HEK293 (cell line): Measurements from ENCODE around the gene PDGFD.
A peak's percentile ranks its signal among the peaks of the same experiment; 100 is the strongest.

Experiments used
- CTCF ChIA-PET: fragments of 350-600 bp; formaldehyde crosslinking; extraction: SDS; loops from one replicate; lab custom pipeline; 2021; ENCODE audit warnings: antibody characterized with exemption; lab: Yijun Ruan, JAX
- POLR2A ChIA-PET: fragments of 300-600 bp; formaldehyde crosslinking; extraction: SDS; loops from one replicate; lab custom pipeline; 2020; ENCODE audit warnings: antibody characterized with exemption, inconsistent platforms; lab: Yijun Ruan, JAX
- H3K27ac ChIP-seq: fragments of 200-500 bp; sonication (Bioruptor generic); 2 replicates; pipeline ENCODE4 v1.5.1; 2014; ENCODE audit warnings: low read depth, low read length, control low read depth, inconsistent platforms; ENCODE audit errors: extremely low read depth
- H3K36me3 ChIP-seq, 2 experiments: fragments of 200-500 bp in 1 of 2; sonication (Bioruptor generic) in 1 of 2; 1 replicate in 1 of 2; 2 replicates in 1 of 2; pipeline ENCODE4 v1.5.1; 2014 to 2017; ENCODE audit warnings: inconsistent platforms in 2 of 2, low read length in 2 of 2; ENCODE audit not compliant: control insufficient read depth in 2 of 2, insufficient read depth in 1 of 2
- H3K4me1 ChIP-seq: fragments of 200-500 bp; sonication (Bioruptor generic); 2 replicates; pipeline ENCODE4 v1.5.1; 2014; ENCODE audit warnings: mild to moderate bottlenecking, low read length, inconsistent platforms; ENCODE audit not compliant: control insufficient read depth, insufficient read depth
- H3K4me3 ChIP-seq: 2 replicates; pipeline ENCODE4 v1.5.1; 2011; ENCODE audit warnings: low read depth, mild to moderate bottlenecking, control low read depth, low read length, moderate library complexity
- H3K9me3 ChIP-seq: fragments of 200-500 bp; sonication (Bioruptor generic); 2 replicates; pipeline ENCODE4 v1.5.1; 2014; ENCODE audit warnings: low read depth, low read length, inconsistent platforms; ENCODE audit not compliant: control insufficient read depth, insufficient read depth
- EGR2 ChIP-seq: fragments of 450-650 bp; formaldehyde crosslinking; IDR thresholded peaks from 2 replicates; pipeline ENCODE4 v1.5.1; 2016; ENCODE audit warnings: low read depth, missing biosample characterization, missing genetic modification characterization
- KLF1 ChIP-seq: fragments of 450-650 bp; formaldehyde crosslinking; IDR thresholded peaks from 2 replicates; pipeline ENCODE4 v1.5.1; 2016; ENCODE audit warnings: missing biosample characterization, missing genetic modification characterization
- KLF7 ChIP-seq: fragments of 450-650 bp; formaldehyde crosslinking; IDR thresholded peaks from 2 replicates; pipeline ENCODE4 v1.5.1; 2016; ENCODE audit warnings: missing biosample characterization, missing genetic modification characterization, borderline replicate concordance
- RBAK ChIP-seq: fragments of 450-650 bp; formaldehyde crosslinking; IDR thresholded peaks from 2 replicates; pipeline ENCODE4 v1.5.1; 2016; ENCODE audit warnings: missing biosample characterization, missing genetic modification characterization
- ZFHX2 ChIP-seq: fragments of 450-650 bp; formaldehyde crosslinking; conservative IDR thresholded peaks from 2 replicates; pipeline ENCODE4 v1.5.1; 2016; ENCODE audit warnings: missing biosample characterization, missing genetic modification characterization
- ZNF274 ChIP-seq, 2 experiments: fragments of 200-500 bp in 1 of 2; fragments of 450-650 bp in 1 of 2; sonication (Bioruptor generic) in 1 of 2; formaldehyde crosslinking in 1 of 2; IDR thresholded peaks; 2 replicates each; pipeline versions ENCODE4 v1.5.1 to v1.6.1; 2014 to 2016; ENCODE audit warnings: borderline replicate concordance in 1 of 2, inconsistent platforms in 1 of 2, low read length in 1 of 2, missing biosample characterization in 1 of 2, missing genetic modification characterization in 1 of 2
- ZNF555 ChIP-seq: fragments of 450-650 bp; formaldehyde crosslinking; conservative IDR thresholded peaks from 2 replicates; pipeline ENCODE4 v1.5.1; 2017; ENCODE audit warnings: missing biosample characterization, mild to moderate bottlenecking, missing genetic modification characterization, inconsistent platforms
- ZNF560 ChIP-seq: fragments of 450-650 bp; formaldehyde crosslinking; IDR thresholded peaks from 2 replicates; pipeline ENCODE4 v1.5.1; 2017; ENCODE audit warnings: missing biosample characterization, missing genetic modification characterization, borderline replicate concordance
- ZNF701 ChIP-seq: fragments of 450-650 bp; formaldehyde crosslinking; IDR thresholded peaks from 2 replicates; pipeline ENCODE4 v1.5.1; 2016; ENCODE audit warnings: missing biosample characterization, missing genetic modification characterization
- ZNF776 ChIP-seq: fragments of 450-650 bp; formaldehyde crosslinking; IDR thresholded peaks from 2 replicates; pipeline ENCODE4 v1.5.0; 2017; ENCODE audit warnings: missing biosample characterization, missing genetic modification characterization, borderline replicate concordance
- ZXDB ChIP-seq: fragments of 450-650 bp; formaldehyde crosslinking; IDR thresholded peaks from 2 replicates; pipeline ENCODE4 v1.5.1; 2016; ENCODE audit warnings: missing biosample characterization, missing genetic modification characterization
- TF ChIP-seq, protein P1 (sequence below): fragments of 450-650 bp; formaldehyde crosslinking; IDR thresholded peaks from 2 replicates; pipeline ENCODE4 v1.5.1; 2016; ENCODE audit warnings: missing biosample characterization, missing genetic modification characterization, low read depth
- TF ChIP-seq, protein P2 (sequence below): fragments of 450-650 bp; formaldehyde crosslinking; IDR thresholded peaks from 2 replicates; pipeline ENCODE4 v1.5.1; 2017; ENCODE audit warnings: missing biosample characterization, missing genetic modification characterization
- TF ChIP-seq, protein P3 (sequence below): fragments of 450-650 bp; formaldehyde crosslinking; IDR thresholded peaks from 2 replicates; pipeline ENCODE4 v1.5.1; 2016; ENCODE audit warnings: missing biosample characterization, missing genetic modification characterization
- TF ChIP-seq, protein P4 (sequence below): fragments of 450-650 bp; formaldehyde crosslinking; IDR thresholded peaks from 2 replicates; pipeline ENCODE4 v1.5.1; 2016; ENCODE audit warnings: missing biosample characterization, missing genetic modification characterization, borderline replicate concordance
- TF ChIP-seq, protein P5 (sequence below): fragments of 450-650 bp; formaldehyde crosslinking; IDR thresholded peaks from 2 replicates; pipeline ENCODE4 v1.5.1; 2016; ENCODE audit warnings: missing biosample characterization, missing genetic modification characterization
- TF ChIP-seq, protein P6 (sequence below): fragments of 450-650 bp; formaldehyde crosslinking; IDR thresholded peaks from 2 replicates; pipeline ENCODE4 v1.5.1; 2016; ENCODE audit warnings: missing biosample characterization, missing genetic modification characterization

The PDGFD gene

DNA sequence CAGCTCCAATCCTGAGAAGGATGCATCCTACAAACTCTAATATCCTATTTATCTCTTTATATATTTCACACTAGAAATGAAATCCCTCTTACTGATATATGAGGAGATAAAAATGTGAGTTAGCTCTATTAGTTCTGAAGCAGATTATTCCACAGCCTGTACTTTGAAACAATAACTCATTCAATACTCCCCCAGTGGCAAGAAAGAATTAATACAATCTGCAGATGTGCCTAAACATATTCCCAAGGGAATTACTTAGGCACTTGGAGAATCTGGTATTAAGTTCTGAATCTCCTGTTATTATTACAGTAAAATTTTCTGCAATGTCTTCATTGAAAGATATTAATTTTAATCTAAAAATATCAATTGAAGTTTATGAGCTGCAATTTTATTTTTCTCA lies 68.2 kb downstream of the PDGFD start:
- H3K9me3 ChIP-seq: no peaks in the 10 kb centered on the region
- H3K4me1 ChIP-seq: no peaks in the 10 kb centered on the region
- H3K36me3 ChIP-seq: no peaks in the 10 kb centered on the region
- TF ChIP-seq KLF7 (no peak), RBAK (tag by site-specific recombination) (no peak), KLF1 (no peak), ZNF776 (tag by site-specific recombination) (no peak), ZNF555 (tag by site-specific recombination) (no peak)
- TF ChIP-seq, all 188 proteins: peak for 0
- CTCF ChIA-PET: no interaction called here
- POLR2A ChIA-PET: no interaction called here
- H3K27ac ChIP-seq: no peak overlapping the region
- H3K4me3 ChIP-seq: no peak overlapping the region

DNA sequence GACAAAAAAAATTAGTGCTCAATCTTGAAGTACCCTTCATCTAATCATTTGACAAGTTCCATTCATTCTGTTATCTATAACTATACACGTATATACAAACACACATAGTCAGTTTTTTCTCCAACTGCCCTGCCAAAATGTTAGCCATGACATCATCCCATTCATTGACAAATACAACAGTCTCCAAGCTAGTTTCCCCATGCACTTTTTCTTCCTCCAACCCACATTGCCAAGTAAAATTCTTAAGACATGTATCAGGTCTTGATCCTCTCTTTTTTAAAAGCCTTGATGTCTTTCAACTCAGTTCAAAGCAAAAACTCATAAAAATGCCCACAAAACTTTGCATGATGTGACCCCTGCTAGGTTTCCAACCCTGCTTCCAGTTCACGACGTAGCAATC lies 69.4 kb downstream of the PDGFD start:
- Histone ChIP-seq H3K4me3 (no peak overlapping the region), H3K27ac (no peak overlapping the region), H3K9me3 (no peaks in the 10 kb centered on the region), H3K36me3 (no peaks in the 10 kb centered on the region), H3K4me1 (no peaks in the 10 kb centered on the region)
- ChIA-PET POLR2A (no interaction called here), CTCF (interaction anchor here (0.6 kb wide), 1 partner anchor 1113 kb away, joined by 3 read pairs; no protein-coding TSS in a partner anchor)
- TF ChIP-seq, protein P1, sequence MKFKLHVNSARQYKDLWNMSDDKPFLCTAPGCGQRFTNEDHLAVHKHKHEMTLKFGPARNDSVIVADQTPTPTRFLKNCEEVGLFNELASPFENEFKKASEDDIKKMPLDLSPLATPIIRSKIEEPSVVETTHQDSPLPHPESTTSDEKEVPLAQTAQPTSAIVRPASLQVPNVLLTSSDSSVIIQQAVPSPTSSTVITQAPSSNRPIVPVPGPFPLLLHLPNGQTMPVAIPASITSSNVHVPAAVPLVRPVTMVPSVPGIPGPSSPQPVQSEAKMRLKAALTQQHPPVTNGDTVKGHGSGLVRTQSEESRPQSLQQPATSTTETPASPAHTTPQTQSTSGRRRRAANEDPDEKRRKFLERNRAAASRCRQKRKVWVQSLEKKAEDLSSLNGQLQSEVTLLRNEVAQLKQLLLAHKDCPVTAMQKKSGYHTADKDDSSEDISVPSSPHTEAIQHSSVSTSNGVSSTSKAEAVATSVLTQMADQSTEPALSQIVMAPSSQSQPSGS (tag by site-specific recombination): peak; percentile 83
- no peak for TF ChIP-seq ZNF560 (tag by site-specific recombination)
- TF ChIP-seq, protein P2, sequence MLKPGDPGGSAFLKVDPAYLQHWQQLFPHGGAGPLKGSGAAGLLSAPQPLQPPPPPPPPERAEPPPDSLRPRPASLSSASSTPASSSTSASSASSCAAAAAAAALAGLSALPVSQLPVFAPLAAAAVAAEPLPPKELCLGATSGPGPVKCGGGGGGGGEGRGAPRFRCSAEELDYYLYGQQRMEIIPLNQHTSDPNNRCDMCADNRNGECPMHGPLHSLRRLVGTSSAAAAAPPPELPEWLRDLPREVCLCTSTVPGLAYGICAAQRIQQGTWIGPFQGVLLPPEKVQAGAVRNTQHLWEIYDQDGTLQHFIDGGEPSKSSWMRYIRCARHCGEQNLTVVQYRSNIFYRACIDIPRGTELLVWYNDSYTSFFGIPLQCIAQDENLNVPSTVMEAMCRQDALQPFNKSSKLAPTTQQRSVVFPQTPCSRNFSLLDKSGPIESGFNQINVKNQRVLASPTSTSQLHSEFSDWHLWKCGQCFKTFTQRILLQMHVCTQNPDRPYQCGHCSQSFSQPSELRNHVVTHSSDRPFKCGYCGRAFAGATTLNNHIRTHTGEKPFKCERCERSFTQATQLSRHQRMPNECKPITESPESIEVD: peak; percentile 29; the same call in 1 of the 2 replicates

DNA sequence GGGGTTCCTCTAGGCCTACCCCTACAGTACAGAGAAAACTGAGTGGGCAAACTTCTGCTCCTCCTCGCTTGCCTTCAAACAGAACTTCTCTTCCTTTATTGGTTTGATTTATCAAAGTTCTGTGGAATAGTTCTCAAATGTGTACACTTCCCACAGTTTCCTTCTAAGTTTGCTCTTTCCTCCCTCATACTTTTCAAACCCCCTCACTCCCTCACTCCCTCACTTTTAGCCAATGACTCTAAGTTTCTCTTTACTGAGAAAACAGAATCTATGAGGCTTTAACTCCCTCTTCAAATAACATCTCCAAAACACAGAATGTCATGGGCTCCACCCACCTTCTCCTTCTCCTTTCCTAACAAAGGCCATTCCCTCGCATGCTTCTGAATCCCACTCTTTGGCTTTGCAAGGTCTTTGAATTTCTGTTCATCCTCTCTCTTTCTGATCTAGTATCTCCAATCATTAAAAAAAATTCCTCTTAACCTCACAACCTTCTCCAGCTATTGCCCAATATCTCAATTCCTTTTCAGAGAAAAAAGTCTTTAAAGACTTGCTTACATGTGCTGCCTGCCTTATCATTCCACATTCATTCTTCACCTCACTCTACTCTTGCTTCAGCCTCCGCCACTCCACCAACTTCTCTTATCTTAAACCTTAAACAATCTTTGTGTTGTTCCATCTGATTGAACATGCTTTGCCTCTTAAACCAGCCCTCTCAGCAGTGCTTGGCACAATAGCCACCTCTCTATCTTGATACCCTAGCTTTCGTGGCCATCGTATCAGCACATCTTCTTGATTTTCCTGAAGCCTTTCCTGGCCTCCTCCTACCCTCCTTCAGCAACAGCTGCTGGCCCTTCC lies 70.3 kb downstream of the PDGFD start:
- Histone ChIP-seq H3K36me3 (no peaks in the 10 kb centered on the region), H3K4me1 (no peaks in the 10 kb centered on the region), H3K4me3 (no peak overlapping the region), H3K27ac (no peak overlapping the region), H3K9me3 (no peaks in the 10 kb centered on the region)
- CTCF ChIA-PET: interaction anchor here (0.6 kb wide), 1 partner anchor 25 kb away, joined by 3 read pairs; no protein-coding TSS in a partner anchor
- POLR2A ChIA-PET: no interaction called here
- TF ChIP-seq ZXDB (tag by site-specific recombination) (no peak), ZFHX2 (tag by site-specific recombination) (peak; percentile 53), ZNF274 (IDR thresholded peaks at IDR 0.05; ENCODE audit: low read length) (no peak), ZNF274 (tag by site-specific recombination; IDR thresholded peaks at IDR 0.05; ENCODE audit: borderline replicate concordance) (no peak), ZNF701 (no peak), EGR2 (tag by site-specific recombination) (peak; percentile 86)
- TF ChIP-seq, protein P3, sequence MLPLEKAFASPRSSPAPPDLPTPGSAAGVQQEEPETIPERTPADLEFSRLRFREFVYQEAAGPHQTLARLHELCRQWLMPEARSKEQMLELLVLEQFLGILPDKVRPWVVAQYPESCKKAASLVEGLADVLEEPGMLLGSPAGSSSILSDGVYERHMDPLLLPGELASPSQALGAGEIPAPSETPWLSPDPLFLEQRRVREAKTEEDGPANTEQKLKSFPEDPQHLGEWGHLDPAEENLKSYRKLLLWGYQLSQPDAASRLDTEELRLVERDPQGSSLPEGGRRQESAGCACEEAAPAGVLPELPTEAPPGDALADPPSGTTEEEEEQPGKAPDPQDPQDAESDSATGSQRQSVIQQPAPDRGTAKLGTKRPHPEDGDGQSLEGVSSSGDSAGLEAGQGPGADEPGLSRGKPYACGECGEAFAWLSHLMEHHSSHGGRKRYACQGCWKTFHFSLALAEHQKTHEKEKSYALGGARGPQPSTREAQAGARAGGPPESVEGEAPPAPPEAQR (tag by site-specific recombination): no peak
- TF ChIP-seq, protein P4, sequence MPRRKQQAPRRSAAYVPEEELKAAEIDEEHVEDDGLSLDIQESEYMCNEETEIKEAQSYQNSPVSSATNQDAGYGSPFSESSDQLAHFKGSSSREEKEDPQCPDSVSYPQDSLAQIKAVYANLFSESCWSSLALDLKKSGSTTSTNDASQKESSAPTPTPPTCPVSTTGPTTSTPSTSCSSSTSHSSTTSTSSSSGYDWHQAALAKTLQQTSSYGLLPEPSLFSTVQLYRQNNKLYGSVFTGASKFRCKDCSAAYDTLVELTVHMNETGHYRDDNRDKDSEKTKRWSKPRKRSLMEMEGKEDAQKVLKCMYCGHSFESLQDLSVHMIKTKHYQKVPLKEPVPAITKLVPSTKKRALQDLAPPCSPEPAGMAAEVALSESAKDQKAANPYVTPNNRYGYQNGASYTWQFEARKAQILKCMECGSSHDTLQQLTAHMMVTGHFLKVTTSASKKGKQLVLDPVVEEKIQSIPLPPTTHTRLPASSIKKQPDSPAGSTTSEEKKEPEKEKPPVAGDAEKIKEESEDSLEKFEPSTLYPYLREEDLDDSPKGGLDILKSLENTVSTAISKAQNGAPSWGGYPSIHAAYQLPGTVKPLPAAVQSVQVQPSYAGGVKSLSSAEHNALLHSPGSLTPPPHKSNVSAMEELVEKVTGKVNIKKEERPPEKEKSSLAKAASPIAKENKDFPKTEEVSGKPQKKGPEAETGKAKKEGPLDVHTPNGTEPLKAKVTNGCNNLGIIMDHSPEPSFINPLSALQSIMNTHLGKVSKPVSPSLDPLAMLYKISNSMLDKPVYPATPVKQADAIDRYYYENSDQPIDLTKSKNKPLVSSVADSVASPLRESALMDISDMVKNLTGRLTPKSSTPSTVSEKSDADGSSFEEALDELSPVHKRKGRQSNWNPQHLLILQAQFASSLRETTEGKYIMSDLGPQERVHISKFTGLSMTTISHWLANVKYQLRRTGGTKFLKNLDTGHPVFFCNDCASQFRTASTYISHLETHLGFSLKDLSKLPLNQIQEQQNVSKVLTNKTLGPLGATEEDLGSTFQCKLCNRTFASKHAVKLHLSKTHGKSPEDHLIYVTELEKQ (tag by site-specific recombination): no peak
- TF ChIP-seq, protein P5, sequence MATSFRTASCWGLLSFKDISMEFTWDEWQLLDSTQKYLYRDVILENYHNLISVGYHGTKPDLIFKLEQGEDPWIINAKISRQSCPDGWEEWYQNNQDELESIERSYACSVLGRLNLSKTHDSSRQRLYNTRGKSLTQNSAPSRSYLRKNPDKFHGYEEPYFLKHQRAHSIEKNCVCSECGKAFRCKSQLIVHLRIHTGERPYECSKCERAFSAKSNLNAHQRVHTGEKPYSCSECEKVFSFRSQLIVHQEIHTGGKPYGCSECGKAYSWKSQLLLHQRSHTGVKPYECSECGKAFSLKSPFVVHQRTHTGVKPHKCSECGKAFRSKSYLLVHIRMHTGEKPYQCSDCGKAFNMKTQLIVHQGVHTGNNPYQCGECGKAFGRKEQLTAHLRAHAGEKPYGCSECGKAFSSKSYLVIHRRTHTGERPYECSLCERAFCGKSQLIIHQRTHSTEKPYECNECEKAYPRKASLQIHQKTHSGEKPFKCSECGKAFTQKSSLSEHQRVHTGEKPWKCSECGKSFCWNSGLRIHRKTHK (tag by site-specific recombination): no peak
- TF ChIP-seq, protein P6, sequence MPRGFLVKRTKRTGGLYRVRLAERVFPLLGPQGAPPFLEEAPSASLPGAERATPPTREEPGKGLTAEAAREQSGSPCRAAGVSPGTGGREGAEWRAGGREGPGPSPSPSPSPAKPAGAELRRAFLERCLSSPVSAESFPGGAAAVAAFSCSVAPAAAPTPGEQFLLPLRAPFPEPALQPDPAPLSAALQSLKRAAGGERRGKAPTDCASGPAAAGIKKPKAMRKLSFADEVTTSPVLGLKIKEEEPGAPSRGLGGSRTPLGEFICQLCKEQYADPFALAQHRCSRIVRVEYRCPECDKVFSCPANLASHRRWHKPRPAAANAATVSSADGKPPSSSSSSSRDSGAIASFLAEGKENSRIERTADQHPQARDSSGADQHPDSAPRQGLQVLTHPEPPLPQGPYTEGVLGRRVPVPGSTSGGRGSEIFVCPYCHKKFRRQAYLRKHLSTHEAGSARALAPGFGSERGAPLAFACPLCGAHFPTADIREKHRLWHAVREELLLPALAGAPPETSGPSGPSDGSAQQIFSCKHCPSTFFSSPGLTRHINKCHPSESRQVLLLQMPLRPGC (tag by site-specific recombination): no peak
